B cell (primary cell): ENCODE results near the gene VPS39. TPM values are rescaled to one million over a fixed set of nuclear protein-coding genes. Genes with fewer than 3 reads are reported as not detected.

ENCODE experiments used
- ATAC-seq: fragments of 200-7000 bp; cut with Tn5 transposase; one replicate; pipeline ENCODE4 v1.10.0; 2021; ENCODE audit warnings: low read depth, mild to moderate bottlenecking, moderate number of reproducible peaks, moderate library complexity
- CTCF ChIA-PET: fragments of 350-600 bp; sonication (Branson Sonifier 250); formaldehyde crosslinking; loops from one replicate; lab custom pipeline; 2021; ENCODE audit warnings: antibody characterized with exemption, inconsistent platforms; lab: Charles Lee
- POLR2A ChIA-PET: fragments of 350-600 bp; sonication (Branson Sonifier 250); formaldehyde crosslinking; loops from one replicate; lab custom pipeline; 2021; ENCODE audit warnings: antibody characterized with exemption; lab: Charles Lee
- DNase-seq: peaks from one replicate; pipeline ENCODE4 v3.0.0; 2013
- H2AFZ ChIP-seq: 2 replicates; pipeline ENCODE4 v1.6.1; 2012; ENCODE audit warnings: mild to moderate bottlenecking, low read depth, low read length; ENCODE audit not compliant: insufficient read depth, poor library complexity, severe bottlenecking
- H3K27ac ChIP-seq, 2 donors: 1 replicate in 1 of 2; 2 replicates in 1 of 2; pipeline ENCODE4 v1.5.1; 2012 to 2013; ENCODE audit warnings: low read length in 2 of 2, mild to moderate bottlenecking in 2 of 2, moderate library complexity in 1 of 2
- H3K27me3 ChIP-seq, 4 experiments: fragments of 200-600 bp in 1 of 4; sonication (generic) in 1 of 4; replicated peaks in 1 of 4; 1 replicate in 2 of 4; 2 replicates in 2 of 4; pipeline versions ENCODE4 v1.6.1 to v1.7.0; 2013 to 2016; ENCODE audit warnings: low read length in 3 of 4, mild to moderate bottlenecking in 2 of 4, mixed read lengths in 1 of 4, moderate library complexity in 1 of 4; ENCODE audit not compliant: insufficient read depth in 4 of 4, control insufficient read depth in 3 of 4; ENCODE audit errors: control extremely low read depth in 1 of 4
- H3K36me3 ChIP-seq, 2 experiments: replicated peaks in 1 of 2; 1 replicate in 1 of 2; 2 replicates in 1 of 2; pipeline versions ENCODE4 v1.6.1 to v1.7.1; 2013; ENCODE audit warnings: low read length in 1 of 2; ENCODE audit not compliant: insufficient read depth in 2 of 2, control insufficient read depth in 1 of 2; ENCODE audit errors: control extremely low read depth in 1 of 2, extremely low read depth in 1 of 2
- H3K4me1 ChIP-seq, 2 donors: fragments of 200-600 bp in 1 of 2; sonication (generic) in 1 of 2; 1 replicate in 1 of 2; 2 replicates in 1 of 2; pipeline versions ENCODE4 v1.5.1 to v1.6.1; 2013 to 2017; ENCODE audit warnings: low read length in 2 of 2; ENCODE audit not compliant: control insufficient read depth in 2 of 2, insufficient read depth in 2 of 2
- H3K4me2 ChIP-seq: replicated peaks from 2 replicates; pipeline ENCODE3; 2012; ENCODE audit warnings: mild to moderate bottlenecking, low read depth, low read length; ENCODE audit not compliant: poor library complexity, severe bottlenecking
- H3K4me3 ChIP-seq, 5 experiments: fragments of 200-600 bp in 1 of 5; sonication (generic) in 1 of 5; 1 replicate in 3 of 5; 2 replicates in 2 of 5; pipeline versions ENCODE4 v1.5.1 to v1.7.0; 2011 to 2016; ENCODE audit warnings: low read length in 4 of 5, mild to moderate bottlenecking in 4 of 5, low read depth in 2 of 5, control low read depth in 1 of 5, moderate library complexity in 1 of 5; ENCODE audit not compliant: insufficient read depth in 1 of 5; ENCODE audit errors: control extremely low read depth in 1 of 5, extremely low read depth in 1 of 5
- H3K79me2 ChIP-seq: fragments of 200-600 bp; sonication (generic); one replicate; pipeline ENCODE4 v1.6.0; 2016; ENCODE audit warnings: low read length; ENCODE audit not compliant: control insufficient read depth, insufficient read depth
- H3K9ac ChIP-seq: fragments of 200-600 bp; sonication (generic); 2 replicates; pipeline ENCODE4 v1.6.1; 2017; ENCODE audit warnings: mild to moderate bottlenecking, low read length, moderate library complexity
- H3K9me3 ChIP-seq, 3 donors: one replicate each; pipeline versions ENCODE4 v1.6.1 to v1.7.1; 2013; ENCODE audit warnings: low read length in 2 of 3; ENCODE audit not compliant: control insufficient read depth in 2 of 3, insufficient read depth in 1 of 3; ENCODE audit errors: control extremely low read depth in 1 of 3
- H4K20me1 ChIP-seq: 2 replicates; pipeline ENCODE4 v1.6.0; 2012; ENCODE audit warnings: mild to moderate bottlenecking, low read length; ENCODE audit not compliant: insufficient read depth, control insufficient read depth, poor library complexity, severe bottlenecking
- H3K27ac Mint-ChIP-seq: one replicate; pipeline ENCODE4 v1.8.0; 2021; ENCODE audit warnings: mixed read lengths
- H3K27me3 Mint-ChIP-seq: one replicate; pipeline ENCODE4 v1.8.0; 2021; ENCODE audit warnings: mixed read lengths
- H3K4me1 Mint-ChIP-seq: one replicate; pipeline ENCODE4 v1.8.0; 2021; ENCODE audit warnings: mixed read lengths
- H3K4me3 Mint-ChIP-seq: one replicate; pipeline ENCODE4 v1.8.0; 2021; ENCODE audit warnings: mixed read lengths
- H3K9me3 Mint-ChIP-seq: one replicate; pipeline ENCODE4 v1.8.0; 2022; ENCODE audit warnings: mixed read lengths; ENCODE audit not compliant: insufficient read depth
- EZH2 ChIP-seq: IDR thresholded peaks from 2 replicates; pipeline ENCODE4 v1.6.1; 2012; ENCODE audit warnings: borderline replicate concordance, low read depth, mild to moderate bottlenecking, moderate library complexity, low read length; ENCODE audit not compliant: insufficient read depth, poor library complexity, severe bottlenecking
- WGBS: methylation state at CpG from one replicate; pipeline ENCODE4 v1.1.5; 2013; ENCODE audit warnings: missing lambda C conversion rate; ENCODE audit not compliant: insufficient coverage; 5-methylcytosine and 5-hydroxymethylcytosine counted together
- intact Hi-C: fragments of 100-400 bp; cut with micrococcal nuclease; formaldehyde crosslinking; loops from one replicate; pipeline ENCODE4 v1.10.0; 2022
- polyA plus RNA-seq: library from polyadenylated mRNA; depleted of rRNA; stranded (reverse); fragments of >200 nt; gene quantifications from 2 replicates; pipeline ENCODE4 v1.2.3, GENCODE V29; 2012
- total RNA-seq, 2 donors: library from RNA; stranded (reverse); fragments of 120-200 nt in 1 of 2; gene quantifications; 1 replicate in 1 of 2; 2 replicates in 1 of 2; pipeline versions ENCODE4 v1.2.3 to v1.2.4, GENCODE V29; 2013 to 2022
- TF ChIP-seq, protein P1 (sequence below): fragments of 200-600 bp; IDR thresholded peaks from one replicate; pipeline ENCODE4 v1.8.0; 2022; ENCODE audit warnings: antibody characterized with exemption, mild to moderate bottlenecking

Gene VPS39
- total and polyA plus RNA-seq, 2 donors (not counting 1 experiment from before 2014, with no cell fraction given) = 82.8 to 145 TPM

DNA sequence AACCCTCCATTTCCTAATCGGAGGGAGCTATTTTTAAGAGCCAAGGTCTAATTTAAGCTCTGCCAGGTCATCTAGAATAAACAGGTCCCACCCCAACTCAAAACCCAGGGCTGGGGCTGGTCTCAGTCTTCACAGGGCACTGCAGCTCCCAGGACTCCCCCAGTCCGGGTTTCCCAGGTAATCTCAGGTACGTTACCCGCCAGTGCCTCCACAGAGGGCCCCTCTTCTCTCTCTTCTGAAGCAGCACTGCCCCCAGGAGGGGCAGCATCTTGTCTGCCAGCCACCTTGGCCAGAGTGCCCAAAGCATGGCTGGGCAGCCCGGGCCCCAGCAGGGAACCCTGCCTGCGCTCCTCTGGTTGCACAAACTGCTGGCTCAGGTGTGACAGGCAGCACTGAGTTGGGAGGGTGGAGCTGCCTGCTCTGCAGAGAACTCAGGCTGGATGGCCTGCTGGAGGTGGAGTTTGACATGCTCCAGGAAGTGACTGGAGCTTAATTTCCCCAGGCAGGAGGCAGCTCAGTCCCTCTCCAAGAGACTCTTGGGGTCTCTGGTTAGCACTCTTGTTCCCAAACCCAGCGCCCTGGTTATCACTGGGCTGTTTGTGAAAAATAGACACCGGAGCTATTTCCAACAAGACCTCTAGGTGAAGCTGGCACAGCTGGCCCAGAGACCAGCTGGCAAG is 51.7 kb downstream of the VPS39 start, which contains the start of gene PLA2G4F:
PLA2G4F (minus strand) TSS at position 394 of the 680 bp plus-strand sequence; CDS start at position 307, 87 bp downstream.
- Mint-ChIP-seq H3K4me3 (no peak within 1 kb of the TSS), H3K27me3 (no peaks in the 10 kb centered on the region), H3K4me1 (no peaks in the 10 kb centered on the region), H3K9me3 (no peaks in the 10 kb centered on the region), H3K27ac (no peak within 1 kb of the TSS)
- no peaks in the 10 kb centered on the region for H3K9me3 ChIP-seq
- H3K4me3 ChIP-seq = no peak within 1 kb of the TSS
- no peak within 1 kb of the TSS for H3K27ac ChIP-seq
- CTCF ChIA-PET = no interaction called here
- 95% methylated on average over 7 of the region's 8 CpGs for WGBS
- H3K9ac ChIP-seq = no peak within 1 kb of the TSS
- ATAC-seq (no peak), DNase-seq (no peak)
- no peak within 1 kb of the TSS for H3K4me2 ChIP-seq
- TF ChIP-seq, protein P1, sequence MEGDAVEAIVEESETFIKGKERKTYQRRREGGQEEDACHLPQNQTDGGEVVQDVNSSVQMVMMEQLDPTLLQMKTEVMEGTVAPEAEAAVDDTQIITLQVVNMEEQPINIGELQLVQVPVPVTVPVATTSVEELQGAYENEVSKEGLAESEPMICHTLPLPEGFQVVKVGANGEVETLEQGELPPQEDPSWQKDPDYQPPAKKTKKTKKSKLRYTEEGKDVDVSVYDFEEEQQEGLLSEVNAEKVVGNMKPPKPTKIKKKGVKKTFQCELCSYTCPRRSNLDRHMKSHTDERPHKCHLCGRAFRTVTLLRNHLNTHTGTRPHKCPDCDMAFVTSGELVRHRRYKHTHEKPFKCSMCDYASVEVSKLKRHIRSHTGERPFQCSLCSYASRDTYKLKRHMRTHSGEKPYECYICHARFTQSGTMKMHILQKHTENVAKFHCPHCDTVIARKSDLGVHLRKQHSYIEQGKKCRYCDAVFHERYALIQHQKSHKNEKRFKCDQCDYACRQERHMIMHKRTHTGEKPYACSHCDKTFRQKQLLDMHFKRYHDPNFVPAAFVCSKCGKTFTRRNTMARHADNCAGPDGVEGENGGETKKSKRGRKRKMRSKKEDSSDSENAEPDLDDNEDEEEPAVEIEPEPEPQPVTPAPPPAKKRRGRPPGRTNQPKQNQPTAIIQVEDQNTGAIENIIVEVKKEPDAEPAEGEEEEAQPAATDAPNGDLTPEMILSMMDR = no peak
- no peak for TF ChIP-seq EZH2
- intact Hi-C loops = no loop called here
- no peaks in the 10 kb centered on the region for H4K20me1 ChIP-seq
- no peaks in the 10 kb centered on the region for H3K27me3 ChIP-seq
- H3K4me1 ChIP-seq = no peaks in the 10 kb centered on the region
- peaks cover 0 to 24% of the 10 kb centered on the region in 2 experiments for H3K36me3 ChIP-seq
- H2AFZ ChIP-seq = no peak within 1 kb of the TSS
- POLR2A ChIA-PET = no interaction called here
- H3K79me2 ChIP-seq = no peaks in the 10 kb centered on the region

DNA sequence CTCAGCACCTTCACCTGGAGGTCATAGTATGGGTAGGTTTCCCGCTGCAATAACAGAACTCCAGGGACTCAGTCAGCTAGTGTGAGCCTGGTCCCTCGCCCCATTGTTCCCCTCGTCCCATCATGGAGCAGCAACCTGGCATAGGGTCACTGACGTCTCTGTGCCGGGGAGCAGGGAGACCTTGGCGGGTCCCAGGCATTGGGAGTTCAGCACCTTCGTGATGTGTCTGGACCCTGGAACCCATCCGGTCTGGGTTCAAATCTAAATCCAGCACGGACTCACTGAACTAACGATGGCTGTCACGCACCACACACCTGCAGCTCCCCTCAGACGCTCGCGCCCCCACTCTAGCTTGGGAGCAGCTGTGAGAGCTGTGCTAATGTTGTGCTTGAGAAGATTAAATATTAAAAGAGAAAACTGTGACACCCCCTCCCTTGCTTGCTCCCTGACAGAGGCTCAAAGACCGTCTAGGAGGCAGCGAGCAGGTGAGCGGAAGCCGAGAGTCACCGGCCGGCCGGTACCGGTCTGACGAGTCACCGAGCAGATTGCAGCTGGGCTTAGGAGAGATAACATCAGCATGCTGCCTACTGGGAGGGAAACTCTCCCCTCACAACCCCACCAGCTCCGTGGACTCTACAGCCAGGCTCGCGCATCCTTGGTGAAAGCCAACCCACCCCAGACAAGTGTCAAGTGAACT is 52.4 kb downstream of the VPS39 start:
- intact Hi-C loops = no loop called here
- TF ChIP-seq EZH2 = no peak
- TF ChIP-seq, protein P1 = no peak
- no peaks in the 10 kb centered on the region for H3K27me3 ChIP-seq
- no peak overlapping the region for H3K27ac ChIP-seq
- Mint-ChIP-seq H3K9me3 (no peaks in the 10 kb centered on the region), H3K27me3 (no peaks in the 10 kb centered on the region), H3K4me1 (no peaks in the 10 kb centered on the region), H3K27ac (no peak overlapping the region), H3K4me3 (no peak overlapping the region)
- H3K4me3 ChIP-seq = no peak overlapping the region
- peaks cover 0 to 18% of the 10 kb centered on the region in 2 experiments for H3K36me3 ChIP-seq
- no peak overlapping the region for H3K9ac ChIP-seq
- ChIA-PET CTCF (no interaction called here), POLR2A (no interaction called here)
- no peak overlapping the region for H3K4me2 ChIP-seq
- H3K4me1 ChIP-seq = no peaks in the 10 kb centered on the region
- no peaks in the 10 kb centered on the region for H3K79me2 ChIP-seq
- DNase-seq (no peak), ATAC-seq (no peak)
- H2AFZ ChIP-seq = no peak overlapping the region
- WGBS = 94% methylated on average over 15 of the region's 27 CpGs
- no peaks in the 10 kb centered on the region for H4K20me1 ChIP-seq
- H3K9me3 ChIP-seq = no peaks in the 10 kb centered on the region
